ENCODE data around the gene CAMSAP1.

CAMSAP1 gene

GRCh38 chr9:135941288-135941995 is 34.1 kb upstream of the CAMSAP1 start:
- DNase-seq, result no peak

GRCh38 chr9:135939351-135940265 is 32.3 kb upstream of the CAMSAP1 start:
- no peak for DNase-seq

- DNase-seq, result no peak
Observed at GRCh38 chr9:135937521-135938489, 30.5 kb upstream of the CAMSAP1 start.

GRCh38 chr9:135933114-135933513 is 25.8 kb upstream of the CAMSAP1 start:
- no peak for DNase-seq

- no peak for DNase-seq
Observed at GRCh38 chr9:135932656-135933055, 25.3 kb upstream of the CAMSAP1 start.

GRCh38 chr9:135931349-135931820 is 24.0 kb upstream of the CAMSAP1 start:
- no peak for DNase-seq

GRCh38 chr9:135930446-135931345 is 23.4 kb upstream of the CAMSAP1 start:
- DNase-seq, result no peak

GRCh38 chr9:135929656-135930445 is 22.5 kb upstream of the CAMSAP1 start:
- no peak for DNase-seq

GRCh38 chr9:135928731-135929655 is 21.6 kb upstream of the CAMSAP1 start:
- no peak for DNase-seq

GRCh38 chr9:135928074-135928730 is 20.9 kb upstream of the CAMSAP1 start:
- no peak for DNase-seq

- no peak for DNase-seq
Observed at GRCh38 chr9:135927195-135928013, 20.1 kb upstream of the CAMSAP1 start.

GRCh38 chr9:135926402-135927194 is 19.3 kb upstream of the CAMSAP1 start:
- DNase-seq, result no peak

GRCh38 chr9:135925496-135926133 is 18.3 kb upstream of the CAMSAP1 start:
- DNase-seq, result peak in 3 of 51 donors; percentile 15 to 57 (median 43)

GRCh38 chr9:135924628-135925338 is 17.4 kb upstream of the CAMSAP1 start:
- no peak for DNase-seq

GRCh38 chr9:135923508-135923907 is 16.2 kb upstream of the CAMSAP1 start:
- no peak for DNase-seq
